SK-N-SH (cell line): ENCODE results near the gene OLFM2. TPM values are rescaled to one million over a fixed set of nuclear protein-coding genes. Genes with fewer than 3 reads are reported as not detected.

ENCODE experiments used
- CTCF ChIA-PET: fragments of 300-600, 350-600 bp; formaldehyde crosslinking; extraction: SDS; loops from one replicate; lab custom pipeline; 2021; lab: Yijun Ruan, JAX
- POLR2A ChIA-PET: fragments of 350-600 bp; sonication (Branson Sonifier 250); formaldehyde crosslinking; extraction: SDS; loops from one replicate; lab custom pipeline; 2020; ENCODE audit warnings: antibody characterized with exemption, inconsistent platforms; lab: Yijun Ruan, JAX
- DNase-seq: peaks from one replicate; pipeline ENCODE4 v3.0.0; 2012
- H2AFZ ChIP-seq: fragments of 200-600 bp; sonication (generic); 2 replicates; pipeline ENCODE4 v1.8.1; 2016; ENCODE audit warnings: antibody characterized with exemption, mild to moderate bottlenecking, low read depth
- H3F3A ChIP-seq: fragments of 200-600 bp; sonication (generic); replicated peaks from 2 replicates; pipeline ENCODE3; 2016; ENCODE audit warnings: antibody characterized with exemption, mild to moderate bottlenecking; ENCODE audit not compliant: insufficient read depth
- H3K27ac ChIP-seq, 2 experiments: fragments of 200-500 bp in 1 of 2; fragments of 200-600 bp in 1 of 2; sonication (Bioruptor generic) in 1 of 2; sonication (generic), shearing (Covaris generic) in 1 of 2; 2 replicates each; pipeline versions ENCODE4 v1.5.1 to v1.6.1; 2014 to 2016; ENCODE audit warnings: low read depth in 2 of 2, inconsistent platforms in 1 of 2, low read length in 1 of 2, mild to moderate bottlenecking in 1 of 2, mixed read lengths in 1 of 2
- H3K27me3 ChIP-seq: fragments of 200-600 bp; sonication (generic), shearing (Covaris generic); 2 replicates; pipeline ENCODE4 v1.6.1; 2016; ENCODE audit warnings: mixed run types; ENCODE audit not compliant: insufficient read depth
- H3K36me3 ChIP-seq, 2 experiments: fragments of 200-500 bp in 1 of 2; fragments of 200-600 bp in 1 of 2; sonication (Bioruptor generic) in 1 of 2; sonication (generic) in 1 of 2; replicated peaks in 1 of 2; 2 replicates each; pipeline versions ENCODE3 to v1.5.1; 2014 to 2016; ENCODE audit warnings: low read length in 1 of 2, mild to moderate bottlenecking in 1 of 2; ENCODE audit not compliant: insufficient read depth in 2 of 2, control insufficient read depth in 1 of 2
- H3K4me1 ChIP-seq, 2 experiments: fragments of 200-500 bp in 1 of 2; fragments of 200-600 bp in 1 of 2; sonication (Bioruptor generic) in 1 of 2; sonication (generic), shearing (Covaris generic) in 1 of 2; 2 replicates each; pipeline versions ENCODE4 v1.5.1 to v1.6.1; 2014 to 2016; ENCODE audit warnings: low read depth in 1 of 2, low read length in 1 of 2, mixed run types in 1 of 2; ENCODE audit not compliant: insufficient read depth in 2 of 2, control insufficient read depth in 1 of 2
- H3K4me2 ChIP-seq: fragments of 200-600 bp; sonication (generic), shearing (Covaris generic); 2 replicates; pipeline ENCODE4 v1.6.1; 2017; ENCODE audit warnings: mixed run types
- H3K4me3 ChIP-seq, 2 experiments: fragments of 200-500 bp in 1 of 2; fragments of 200-600 bp in 1 of 2; sonication (Bioruptor generic) in 1 of 2; sonication (generic), shearing (Covaris generic) in 1 of 2; 2 replicates each; pipeline versions ENCODE4 v1.5.1 to v1.8.1; 2014 to 2016; ENCODE audit warnings: low read depth in 2 of 2, inconsistent platforms in 1 of 2, low read length in 1 of 2, mild to moderate bottlenecking in 1 of 2, mixed read lengths in 1 of 2, moderate library complexity in 1 of 2
- H3K79me2 ChIP-seq: fragments of 200-600 bp; sonication (generic); 2 replicates; pipeline ENCODE4 v1.8.1; 2017; ENCODE audit warnings: mild to moderate bottlenecking; ENCODE audit not compliant: insufficient read depth
- H3K9ac ChIP-seq: fragments of 200-600 bp; sonication (generic); 2 replicates; pipeline ENCODE4 v1.6.1; 2017; ENCODE audit warnings: mixed run types
- H3K9me2 ChIP-seq: fragments of 200-600 bp; sonication (generic); 2 replicates; pipeline ENCODE4 v1.6.1; 2017; ENCODE audit warnings: mixed run types
- H3K9me3 ChIP-seq: fragments of 200-600 bp; sonication (generic); 2 replicates; pipeline ENCODE4 v1.6.1; 2017; ENCODE audit warnings: mixed run types, mild to moderate bottlenecking, moderate library complexity
- H4K20me1 ChIP-seq: fragments of 200-600 bp; sonication (generic); 2 replicates; pipeline ENCODE4 v1.6.1; 2017; ENCODE audit warnings: mild to moderate bottlenecking, mixed run types; ENCODE audit not compliant: insufficient read depth
- CTCF ChIP-seq: fragments of 200-600 bp; sonication (generic); IDR thresholded peaks from 2 replicates; pipeline ENCODE4 v1.6.1; 2017; ENCODE audit warnings: antibody characterized with exemption, mild to moderate bottlenecking, moderate library complexity
- ELF1 ChIP-seq: IDR thresholded peaks from 2 replicates; pipeline ENCODE4 v1.4.0; 2012
- EP300 ChIP-seq, 2 experiments: IDR thresholded peaks; 2 replicates each; pipeline versions ENCODE4 v1.4.0 to v1.6.1; 2012; ENCODE audit warnings: borderline replicate concordance in 1 of 2, low read depth in 1 of 2, low read length in 1 of 2
- EZH2phosphoT487 ChIP-seq: fragments of 200-600 bp; sonication (generic); IDR thresholded peaks from 2 replicates; pipeline ENCODE4 v1.6.1; 2017; ENCODE audit warnings: low read depth, mixed run types, mild to moderate bottlenecking, antibody characterized with exemption, moderate library complexity, borderline replicate concordance
- FOXJ3 ChIP-seq: sonication (generic); formaldehyde crosslinking; IDR thresholded peaks from 2 replicates; pipeline ENCODE4 v1.5.1; 2020; ENCODE audit warnings: mild to moderate bottlenecking, missing genetic modification reagents
- GABPA ChIP-seq: IDR thresholded peaks from 2 replicates; pipeline ENCODE4 v1.4.0; 2012; ENCODE audit warnings: low read depth, mild to moderate bottlenecking
- GATA2 ChIP-seq: sonication (generic); formaldehyde crosslinking; IDR thresholded peaks from 2 replicates; pipeline ENCODE4 v1.5.0; 2020; ENCODE audit warnings: mild to moderate bottlenecking, missing genetic modification reagents
- IRF3 ChIP-seq: fragments of 150-350 bp; IDR thresholded peaks from 2 replicates; pipeline ENCODE4 v1.6.1; 2016; ENCODE audit warnings: mild to moderate bottlenecking, low read depth, low read length
- JUND ChIP-seq: IDR thresholded peaks from 2 replicates; pipeline ENCODE4 v1.4.0; 2012
- NFIC ChIP-seq: IDR thresholded peaks from 2 replicates; pipeline ENCODE4 v1.4.0; 2012; ENCODE audit warnings: borderline replicate concordance
- RAD21 ChIP-seq: IDR thresholded peaks from 2 replicates; pipeline ENCODE4 v1.6.1; 2012; ENCODE audit warnings: mild to moderate bottlenecking, low read length
- RCOR1 ChIP-seq: fragments of 150-350 bp; IDR thresholded peaks from 2 replicates; pipeline ENCODE4 v1.6.1; 2017; ENCODE audit warnings: antibody characterized with exemption, low read length
- RFX5 ChIP-seq: IDR thresholded peaks from 2 replicates; pipeline ENCODE4 v1.6.1; 2012; ENCODE audit warnings: mild to moderate bottlenecking, improper control_type of control experiment, low read length
- SIN3A ChIP-seq: IDR thresholded peaks from 2 replicates; pipeline ENCODE4 v1.6.1; 2012; ENCODE audit warnings: low read depth, mild to moderate bottlenecking, low read length, moderate library complexity, borderline replicate concordance
- TAF1 ChIP-seq: IDR thresholded peaks from 2 replicates; pipeline ENCODE4 v1.6.1; 2012; ENCODE audit warnings: low read depth, mild to moderate bottlenecking, low read length, moderate library complexity, borderline replicate concordance
- WGBS: methylation state at CpG from one replicate; pipeline ENCODE4 v1.1.6; 2017; ENCODE audit warnings: low lambda C conversion rate; 5-methylcytosine and 5-hydroxymethylcytosine counted together
- polyA plus RNA-seq, 3 experiments: library from polyadenylated mRNA; depleted of rRNA; stranded (reverse); fragments of >200 nt; gene quantifications; 2 replicates each; pipeline ENCODE4 v1.2.3, GENCODE V29; 2012
- TF ChIP-seq, protein P1 (sequence below): IDR thresholded peaks from 2 replicates; pipeline ENCODE4 v1.4.0; 2012; ENCODE audit warnings: low read depth, borderline replicate concordance

Gene OLFM2
- polyA plus RNA-seq, 1 of the 3 experiments (the other 2 are of a cell fraction), result 10.7 TPM

- no peaks in the 10 kb centered on the region for H3K36me3 ChIP-seq
- CTCF ChIA-PET, result no interaction called here
- H3K4me3 ChIP-seq, result no peak overlapping the region
- H3K27ac ChIP-seq, result no peak overlapping the region
- POLR2A ChIA-PET, result no interaction called here
- no peaks in the 10 kb centered on the region for H3K79me2 ChIP-seq
- no peaks in the 10 kb centered on the region for H3F3A ChIP-seq
- no peak overlapping the region for H3K9ac ChIP-seq
- H4K20me1 ChIP-seq, result no peaks in the 10 kb centered on the region
- H3K4me2 ChIP-seq, result no peak overlapping the region
- no peaks in the 10 kb centered on the region for H3K9me3 ChIP-seq
- no peaks in the 10 kb centered on the region for H3K9me2 ChIP-seq
- TF ChIP-seq, protein P1, sequence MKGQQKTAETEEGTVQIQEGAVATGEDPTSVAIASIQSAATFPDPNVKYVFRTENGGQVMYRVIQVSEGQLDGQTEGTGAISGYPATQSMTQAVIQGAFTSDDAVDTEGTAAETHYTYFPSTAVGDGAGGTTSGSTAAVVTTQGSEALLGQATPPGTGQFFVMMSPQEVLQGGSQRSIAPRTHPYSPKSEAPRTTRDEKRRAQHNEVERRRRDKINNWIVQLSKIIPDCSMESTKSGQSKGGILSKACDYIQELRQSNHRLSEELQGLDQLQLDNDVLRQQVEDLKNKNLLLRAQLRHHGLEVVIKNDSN, result no peak
- TF ChIP-seq FOXJ3 (CRISPR knock-in tag) (no peak), TAF1 (no peak), JUND (no peak)
- H3K4me1 ChIP-seq, result no peaks in the 10 kb centered on the region
- WGBS, result 100% methylated on average over 1 of the region's 1 CpG
- no peak for DNase-seq
- H3K27me3 ChIP-seq, result no peaks in the 10 kb centered on the region
- H2AFZ ChIP-seq, result no peak overlapping the region
Measured at GRCh38 chr19:9861503-9861902, 74.8 kb downstream of the OLFM2 start.

GRCh38 chr19:9860407-9860806, 75.9 kb downstream of the OLFM2 start:
- Histone ChIP-seq H3K9me3 (no peaks in the 10 kb centered on the region), H3K27me3 (no peaks in the 10 kb centered on the region), H3K4me1 (no peaks in the 10 kb centered on the region), H2AFZ (no peak overlapping the region), H3K36me3 (no peaks in the 10 kb centered on the region), H3K9ac (no peak overlapping the region), H3K9me2 (no peaks in the 10 kb centered on the region), H3K79me2 (no peaks in the 10 kb centered on the region), H4K20me1 (no peaks in the 10 kb centered on the region), H3F3A (no peaks in the 10 kb centered on the region), H3K4me2 (no peak overlapping the region), H3K27ac (no peak overlapping the region), H3K4me3 (no peak overlapping the region)
- no peak for DNase-seq
- no CpG with 5 or more reads among the region's 8 CpGs for WGBS
- ChIA-PET POLR2A (interaction anchor here (0.6 kb wide), 1 partner anchor 37 kb away, joined by 7 read pairs; no protein-coding TSS in a partner anchor), CTCF (interaction anchor here (2.1 kb wide), 1 partner anchor 7 kb away, joined by 6 read pairs; no protein-coding TSS in a partner anchor)
- TF ChIP-seq CTCF (no peak), NFIC (no peak), ELF1 (no peak), RAD21 (no peak), RFX5 (no peak), EP300 (IDR thresholded peaks at IDR 0.05; ENCODE audit: borderline replicate concordance in 1 of 2, low read depth in 1 of 2, low read length in 1 of 2) (no peak), RCOR1 (no peak), SIN3A (no peak), GABPA (no peak), GATA2 (CRISPR knock-in tag) (no peak), EZH2phosphoT487 (no peak), TAF1 (no peak), IRF3 (no peak)
